GM18511 (cell line): ENCODE results near the gene ANKRD35.

Experiments
- ATAC-seq: cut with Tn5 transposase; IDR thresholded peaks from one replicate; pipeline ENCODE4 v1.9.1; 2021; ENCODE audit warnings: mild to moderate bottlenecking, moderate library complexity; ENCODE audit not compliant: unreplicated experiment

Gene ANKRD35

DNA sequence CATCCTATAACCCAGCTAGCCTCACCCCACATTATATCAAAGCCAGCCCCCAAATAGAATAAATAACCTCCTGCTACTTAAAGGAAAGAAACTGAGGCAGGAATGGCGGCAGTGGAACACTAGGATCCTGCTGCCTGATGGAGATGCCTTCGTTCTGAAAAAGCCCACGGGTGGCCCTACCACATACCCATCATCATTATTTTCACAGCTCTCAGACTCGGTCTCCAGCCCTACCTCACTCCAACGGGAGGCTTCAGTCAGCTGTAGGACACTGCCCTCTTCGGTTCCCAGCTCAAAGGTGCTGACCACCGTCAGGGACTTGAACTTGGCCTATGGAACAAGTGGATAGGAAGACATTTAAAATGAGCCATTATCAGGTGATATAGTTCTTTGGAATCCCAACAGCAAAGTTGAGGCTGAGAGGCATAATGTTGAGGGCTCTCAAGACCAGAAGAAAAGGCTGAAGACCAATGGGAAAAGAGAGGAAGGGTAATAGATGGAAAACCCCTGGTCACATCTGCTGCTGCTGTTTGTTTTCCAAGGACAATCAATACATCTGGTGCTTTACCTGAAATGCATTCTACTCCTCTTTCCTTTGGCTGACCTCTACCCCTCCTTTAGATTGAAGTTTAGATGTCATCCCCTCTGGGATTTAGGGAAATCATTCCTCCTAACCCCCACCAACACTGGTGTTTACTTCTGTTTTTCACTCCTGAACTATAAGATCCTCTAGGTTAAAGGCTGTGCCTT is 7.8 kb upstream of the ANKRD35 start:
- no peak for ATAC-seq

GRCh38 chr1:145892486-145893087 is 6.9 kb upstream of the ANKRD35 start:
- ATAC-seq: no peak

DNA sequence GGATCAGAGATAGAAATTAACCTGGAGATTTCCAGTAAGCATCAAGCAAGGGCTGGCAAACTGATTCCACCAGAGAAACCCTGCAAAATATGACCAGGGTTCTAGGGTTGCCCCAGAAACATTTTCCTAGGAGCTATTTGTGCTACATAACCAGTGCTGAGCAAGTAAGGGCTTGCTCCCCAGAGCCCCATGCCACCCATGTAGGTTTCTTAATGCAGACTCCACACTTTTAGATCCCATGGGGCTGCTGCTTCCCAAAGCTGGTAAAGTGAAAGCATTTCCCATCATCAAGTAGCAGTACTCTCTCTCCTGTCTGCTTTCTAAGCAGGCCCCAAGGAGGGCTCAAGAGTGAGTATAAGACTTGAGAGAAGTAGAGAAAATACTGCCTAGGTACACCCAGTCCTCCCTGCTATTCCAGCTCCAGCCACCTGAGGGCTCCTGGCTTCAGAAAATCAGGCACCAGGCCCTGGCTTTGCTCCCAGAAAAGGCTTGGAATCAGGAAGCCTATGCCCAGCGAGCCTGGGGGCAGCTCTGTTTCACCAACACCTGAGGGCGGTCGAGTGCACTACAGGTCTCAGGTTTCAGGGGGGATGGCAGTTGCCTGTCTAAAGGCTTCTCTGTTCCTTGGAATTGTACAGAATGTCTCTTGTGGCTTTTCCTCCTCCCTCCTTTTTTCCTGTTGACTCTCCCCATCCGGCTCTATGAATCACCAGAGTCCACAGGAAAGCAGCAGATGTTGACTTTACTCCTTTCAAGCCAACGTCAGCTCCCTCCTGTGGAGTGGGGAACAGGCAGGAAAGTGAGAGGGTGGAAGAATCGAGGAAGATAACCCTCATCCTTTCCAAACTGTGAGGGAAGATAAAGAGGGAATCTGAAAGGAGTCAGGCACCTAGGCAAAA is 6.2 kb upstream of the ANKRD35 start:
- ATAC-seq: no peak

DNA sequence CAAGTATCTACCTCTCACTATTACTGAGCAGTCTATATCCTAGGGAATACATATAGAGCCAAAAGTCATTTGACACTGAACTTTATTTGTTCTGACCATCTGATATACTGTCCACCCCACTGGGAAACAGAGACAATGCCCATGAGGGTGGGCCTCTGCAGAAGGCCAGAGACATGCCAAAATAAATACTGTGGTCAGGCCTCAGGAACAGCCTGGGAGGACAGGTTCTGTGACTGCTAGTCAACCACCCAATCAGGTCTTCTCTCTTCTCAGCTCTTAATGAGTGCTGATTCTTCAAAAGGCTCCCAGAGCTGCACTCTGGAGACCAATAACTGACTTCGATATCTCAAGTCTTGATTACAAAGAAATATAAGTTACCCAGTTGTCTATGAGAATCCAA is 5.5 kb upstream of the ANKRD35 start:
- no peak for ATAC-seq

DNA sequence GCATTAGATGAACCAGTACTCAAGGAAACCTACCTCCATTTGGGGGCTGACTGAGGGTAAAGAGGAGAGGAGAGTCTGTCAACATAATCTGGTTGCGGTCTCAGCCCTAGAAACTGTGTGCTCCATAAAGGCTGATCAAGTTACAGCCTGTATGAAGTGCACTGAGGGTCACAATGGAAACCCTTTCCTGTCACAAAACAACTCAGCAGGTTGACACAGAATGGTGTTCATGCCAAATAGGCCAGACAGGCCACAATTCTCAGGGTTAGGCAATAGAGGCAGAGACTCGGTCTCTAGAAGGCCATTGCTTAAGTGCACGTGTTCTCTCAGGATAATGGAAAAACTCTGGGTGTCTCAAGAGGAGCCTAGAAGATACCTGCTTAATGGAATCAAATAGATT is 4.1 kb upstream of the ANKRD35 start:
- no peak for ATAC-seq

- ATAC-seq: no peak
These were observed 2.0 kb upstream of the ANKRD35 start for GRCh38 chr1:145887631-145888030.

DNA sequence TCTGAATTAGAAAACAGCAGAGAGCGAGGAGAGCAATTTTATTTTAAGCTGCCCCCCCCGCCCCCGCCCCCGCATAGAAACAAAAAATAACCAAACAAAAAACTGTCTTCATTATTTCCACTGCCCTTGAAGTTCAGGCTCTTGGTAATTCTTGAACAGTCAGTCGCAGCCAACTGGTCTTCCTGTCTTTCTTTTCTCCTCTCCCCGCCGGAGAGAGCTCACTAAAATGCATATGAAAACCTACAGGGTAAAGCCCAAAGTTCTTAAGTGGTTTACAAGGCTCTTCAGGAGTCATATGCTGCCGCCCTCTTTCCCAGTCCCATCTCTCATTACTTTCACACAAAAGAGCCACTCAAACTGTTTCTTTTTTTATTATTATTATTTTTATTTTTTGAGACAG is 1.1 kb upstream of the ANKRD35 start:
- no peak for ATAC-seq

DNA sequence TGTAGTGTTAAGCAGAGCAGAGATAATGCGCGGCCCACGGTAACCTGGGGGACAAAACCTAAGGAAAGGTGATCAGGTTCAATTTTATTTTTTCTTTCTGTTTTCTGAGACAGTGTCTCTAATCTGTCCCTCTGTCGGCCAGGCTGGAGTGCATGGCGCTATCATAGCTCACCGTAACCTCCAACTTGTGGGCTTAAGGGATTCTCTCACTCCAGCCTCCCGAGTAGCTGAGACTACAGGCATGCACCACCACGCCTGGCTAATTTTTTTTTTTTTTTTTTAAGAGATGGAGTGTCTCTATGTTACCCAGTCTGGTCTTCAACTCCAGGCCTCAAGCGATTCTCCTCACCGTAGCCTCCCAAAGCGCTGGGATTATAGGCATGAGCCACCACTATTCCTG is 724 bp upstream of the ANKRD35 start:
- ATAC-seq: no peak

GRCh38 chr1:145884675-145885074 is 991 bp downstream of the ANKRD35 start:
- no peak for ATAC-seq

DNA sequence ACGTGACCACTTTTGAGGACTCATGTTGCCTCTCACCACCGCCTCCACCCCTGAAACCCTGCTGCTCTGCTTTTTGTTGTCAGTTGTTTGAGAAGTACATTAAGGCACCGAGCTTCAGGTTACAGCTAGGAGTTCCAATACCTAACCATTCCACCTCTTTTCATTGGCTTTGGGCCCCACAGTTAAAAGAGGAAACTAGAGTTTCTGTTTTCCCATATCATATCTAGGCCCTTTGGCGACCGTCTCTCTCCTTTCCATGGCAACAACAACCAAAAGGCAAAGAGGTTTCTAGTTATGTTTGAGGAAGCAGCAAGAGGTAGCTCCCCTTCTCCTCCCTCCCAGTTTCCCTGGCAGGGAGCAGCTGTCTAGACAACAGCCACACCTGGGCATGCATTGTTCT is 5.9 kb downstream of the ANKRD35 start:
- ATAC-seq: no peak

DNA sequence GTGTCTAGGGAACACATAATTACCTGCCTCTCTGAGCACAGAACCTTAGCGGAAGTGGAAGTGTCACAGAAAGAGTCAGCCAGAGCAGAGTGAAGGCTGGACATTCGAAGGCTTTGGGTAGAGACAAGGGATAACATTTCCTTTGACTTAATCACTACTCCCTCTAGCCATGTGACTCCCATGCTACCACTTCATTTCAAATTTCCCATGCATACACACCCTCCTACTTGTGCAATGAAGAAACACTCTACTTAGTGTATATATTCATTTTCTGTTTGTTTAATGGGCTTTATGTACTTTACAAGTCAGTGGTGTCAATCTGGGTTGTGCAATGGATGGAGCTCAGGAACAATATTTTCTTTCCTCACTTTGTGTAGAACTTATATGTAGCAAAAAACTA is 6.9 kb downstream of the ANKRD35 start:
- no peak for ATAC-seq

DNA sequence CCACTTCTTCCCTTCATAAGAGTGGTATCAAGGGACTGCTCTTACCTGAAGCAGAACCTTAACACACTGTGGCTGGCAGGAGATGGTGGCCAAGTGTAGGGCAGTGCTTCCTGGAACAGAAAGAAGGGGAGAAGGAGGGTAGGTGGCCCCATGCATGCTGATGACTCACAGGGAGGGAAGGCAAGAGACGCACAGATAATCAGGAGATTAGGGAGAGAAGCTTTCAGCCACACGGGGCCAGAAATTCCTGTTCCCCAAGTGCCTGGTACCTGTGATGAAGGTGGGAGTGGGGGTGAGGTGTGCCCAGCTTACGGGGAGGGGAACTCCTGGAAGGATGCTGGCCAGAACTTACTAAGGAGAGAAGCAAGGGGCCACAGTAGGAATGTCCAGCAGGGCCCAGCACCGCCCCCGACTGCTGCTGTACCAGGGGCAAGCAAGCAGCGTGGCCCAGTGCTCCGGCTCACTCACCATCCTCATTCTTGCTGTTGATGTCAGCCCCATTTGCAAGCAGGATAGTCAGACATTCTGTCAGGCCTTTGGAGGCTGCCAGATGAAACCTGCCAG is 7.7 kb downstream of the ANKRD35 start:
- ATAC-seq: no peak

DNA sequence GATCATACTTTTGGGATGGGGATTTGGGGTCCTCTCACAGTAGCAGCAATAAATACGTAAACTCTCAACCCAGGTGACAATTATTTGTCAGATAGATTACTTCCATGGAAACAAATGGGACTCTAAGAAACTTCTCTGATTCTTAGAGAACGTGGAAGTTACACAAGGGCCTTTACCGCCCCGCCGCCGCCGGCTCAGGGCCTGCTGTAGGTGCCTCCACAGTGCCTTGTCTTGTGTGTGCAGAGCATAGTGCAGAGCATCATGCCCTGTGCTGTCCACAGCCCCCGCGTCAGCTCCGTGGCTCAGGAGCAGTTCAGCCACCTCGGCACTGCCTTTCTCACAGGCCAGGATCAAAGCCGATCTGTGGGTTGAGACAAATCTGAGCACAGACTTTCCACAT is 11.0 kb downstream of the ANKRD35 start:
- ATAC-seq: no peak

GRCh38 chr1:145871994-145872924 is 13.4 kb downstream of the ANKRD35 start:
- no peak for ATAC-seq

DNA sequence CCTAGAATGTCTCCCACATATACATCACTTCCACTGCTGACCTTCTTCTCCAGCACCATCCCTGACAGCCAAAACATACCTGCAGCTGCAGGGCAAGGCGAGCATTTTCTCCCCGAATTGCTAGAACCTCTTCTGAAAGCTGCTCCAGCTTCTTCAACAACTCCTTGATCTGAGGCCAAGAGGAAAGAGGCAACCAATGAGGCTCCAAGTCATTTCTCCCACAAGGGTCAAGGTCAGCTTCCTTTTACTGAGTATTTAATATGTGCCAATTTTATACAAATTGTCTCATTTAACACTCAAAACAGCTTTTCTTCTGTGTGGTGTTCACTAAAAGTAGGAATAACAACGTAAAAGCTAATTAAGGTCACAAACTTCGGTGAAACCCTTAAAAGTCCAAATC is 17.4 kb downstream of the ANKRD35 start:
- ATAC-seq: no peak

- no peak for ATAC-seq
These were observed 22.2 kb downstream of the ANKRD35 start for GRCh38 chr1:145863282-145864018.

GRCh38 chr1:145859491-145860023 is 26.1 kb downstream of the ANKRD35 start:
- ATAC-seq: peak; percentile 78

GRCh38 chr1:145858901-145859490 is 26.7 kb downstream of the ANKRD35 start, which contains the start of gene PIAS3:
TSS of gene PIAS3 (minus strand) at chr1:145859081. CDS start at chr1:145858990, 91 bp downstream.
- ATAC-seq: peak; percentile 91
